Prostate gland (tissue), 2 donors: ENCODE results near the gene EBF3.

Source experiments
- CTCF ChIP-seq, 4 experiments: fragments of 200-600 bp in 2 of 4; fragments of 450-650 bp in 2 of 4; sonication (generic) in 2 of 4; IDR thresholded peaks; 1 replicate in 3 of 4; 2 replicates in 1 of 4; pipeline ENCODE4 v1.5.1; 2016 to 2019; ENCODE audit warnings: antibody characterized with exemption in 4 of 4, mild to moderate bottlenecking in 2 of 4, moderate library complexity in 2 of 4
- POLR2A ChIP-seq: fragments of 450-650 bp; IDR thresholded peaks from one replicate; pipeline ENCODE4 v1.6.1; 2016; ENCODE audit warnings: antibody characterized with exemption, mild to moderate bottlenecking
- POLR2AphosphoS5 ChIP-seq: sonication (generic); formaldehyde crosslinking; IDR thresholded peaks from one replicate; pipeline ENCODE4 v1.6.1; 2017; ENCODE audit warnings: antibody characterized with exemption

DNA sequence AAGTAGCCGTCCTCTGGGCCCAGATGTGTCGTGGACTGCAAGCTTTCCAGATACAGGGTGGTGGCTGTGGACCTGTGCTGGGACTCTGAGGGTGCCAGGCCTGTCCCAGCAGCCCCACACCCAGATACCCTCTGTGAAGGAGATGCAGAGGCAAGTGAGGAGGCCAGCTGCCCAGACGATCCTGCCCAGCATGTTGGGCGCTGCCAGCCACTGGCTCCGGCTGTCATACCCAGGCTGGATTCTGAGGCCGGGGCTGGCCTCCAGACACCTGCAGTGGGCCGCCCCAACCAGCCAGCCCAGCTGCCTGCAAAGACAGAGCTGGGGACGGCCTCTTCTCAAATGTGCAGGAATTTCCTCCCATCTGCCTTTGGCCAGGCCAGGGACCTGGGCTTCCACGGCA lies 39.1 kb upstream of the EBF3 start:
- no peak for TF ChIP-seq CTCF (IDR thresholded peaks at IDR 0.05)
- TF ChIP-seq POLR2A, result no peak
- no peak for TF ChIP-seq POLR2AphosphoS5
